ENCODE results near the gene PRKAG3. TPM values are rescaled to one million over a fixed set of nuclear protein-coding genes. Genes with fewer than 3 reads are reported as not detected.

Gene PRKAG3
- total and polyA plus RNA-seq, 7 experiments from 2014 or later = not detected

- H3K4me3 ChIP-seq (ENCODE audit: low read length) = no peak overlapping the region
- H3K36me3 ChIP-seq (ENCODE audit: control insufficient read depth in 2 of 3, insufficient read depth in 3 of 3, low read length in 3 of 3) = no peaks in the 10 kb centered on the region
- H3K27ac ChIP-seq (ENCODE audit: low read depth, low read length) = no peak overlapping the region
- Mint-ChIP-seq H3K27me3 (peaks cover 21 to 58% (median 28%) of the 10 kb centered on the region in 5 donors), H3K4me1 (peaks cover 0 to 12% (median 0%) of the 10 kb centered on the region in 7 donors), H3K36me3 (peaks cover 0 to 6% (median 2%) of the 10 kb centered on the region in 5 donors), H3K9me3 (peaks cover 0 to 14% (median 9%) of the 10 kb centered on the region in 11 donors), H3K4me3 (no peak overlapping the region), H3K27ac (no peak overlapping the region)
- no peaks in the 10 kb centered on the region for H3K27me3 ChIP-seq (ENCODE audit: control insufficient read depth in 2 of 2, insufficient read depth in 2 of 2, low read length in 2 of 2)
- ChIA-PET CTCF (no interaction called here), POLR2A (no interaction called here)
- intact Hi-C loops (cut with micrococcal nuclease) = no loop called here
- peaks cover 0 to 13% of the 10 kb centered on the region in 2 donors for H3K4me1 ChIP-seq (ENCODE audit: control insufficient read depth in 2 of 2, insufficient read depth in 2 of 2, low read length in 2 of 2)
- ATAC-seq (no peak), DNase-seq (no peak)
- no peaks in the 10 kb centered on the region for H3K9me3 ChIP-seq (ENCODE audit: control insufficient read depth in 2 of 3, low read length in 3 of 3)
Observed at GRCh38 chr2:218799990-218800389, 31.6 kb downstream of the PRKAG3 start.

- H3K27ac Mint-ChIP-seq = no peak overlapping the region
- H3K4me3 Mint-ChIP-seq = no peak overlapping the region
- ATAC-seq (no peak), DNase-seq (no peak)
- CTCF ChIA-PET = no interaction called here
- H3K36me3 Mint-ChIP-seq = no peaks in the 10 kb centered on the region
- intact Hi-C loops (cut with micrococcal nuclease) = no loop called here
- no peaks in the 10 kb centered on the region for H3K27me3 ChIP-seq (ENCODE audit: control insufficient read depth in 2 of 2, insufficient read depth in 2 of 2, low read length in 2 of 2)
- no peak overlapping the region for H3K27ac ChIP-seq (ENCODE audit: low read depth, low read length)
- H3K4me3 ChIP-seq (ENCODE audit: low read length) = no peak overlapping the region
- POLR2A ChIA-PET = no interaction called here
- peaks cover 18 to 55% (median 22%) of the 10 kb centered on the region in 5 donors for H3K27me3 Mint-ChIP-seq
- H3K4me1 ChIP-seq (ENCODE audit: control insufficient read depth in 2 of 2, insufficient read depth in 2 of 2, low read length in 2 of 2) = peaks cover 0 to 13% of the 10 kb centered on the region in 2 donors
- H3K9me3 ChIP-seq (ENCODE audit: control insufficient read depth in 2 of 3, low read length in 3 of 3) = no peaks in the 10 kb centered on the region
- peaks cover 0 to 4% (median under 1%) of the 10 kb centered on the region in 11 donors for H3K9me3 Mint-ChIP-seq
- H3K4me1 Mint-ChIP-seq = peaks cover 0 to 12% (median 0%) of the 10 kb centered on the region in 7 donors
- H3K36me3 ChIP-seq (ENCODE audit: control insufficient read depth in 2 of 3, insufficient read depth in 3 of 3, low read length in 3 of 3) = no peaks in the 10 kb centered on the region
Observed at GRCh38 chr2:218798767-218799504, 32.7 kb downstream of the PRKAG3 start.

- no peak for ATAC-seq
Observed at GRCh38 chr2:218796691-218797090, 34.9 kb downstream of the PRKAG3 start.

GRCh38 chr2:218792433-218792832, 39.2 kb downstream of the PRKAG3 start:
- no peaks in the 10 kb centered on the region for H3K4me1 Mint-ChIP-seq
- H3K27ac Mint-ChIP-seq = no peak overlapping the region
- no peak overlapping the region for H3K27ac ChIP-seq (ENCODE audit: low read depth, low read length)
- H3K27me3 Mint-ChIP-seq = peaks cover 17 to 50% (median 22%) of the 10 kb centered on the region in 5 donors
- H3K9me3 ChIP-seq (ENCODE audit: control insufficient read depth in 2 of 3, low read length in 3 of 3) = no peaks in the 10 kb centered on the region
- ATAC-seq (no peak), DNase-seq (no peak)
- CTCF ChIA-PET = no interaction called here
- H3K4me3 ChIP-seq (ENCODE audit: low read length) = no peak overlapping the region
- no peaks in the 10 kb centered on the region for H3K36me3 ChIP-seq (ENCODE audit: control insufficient read depth in 2 of 3, insufficient read depth in 3 of 3, low read length in 3 of 3)
- H3K4me1 ChIP-seq (ENCODE audit: control insufficient read depth in 2 of 2, insufficient read depth in 2 of 2, low read length in 2 of 2) = no peaks in the 10 kb centered on the region
- H3K9me3 Mint-ChIP-seq = peaks cover 0 to 5% (median 0%) of the 10 kb centered on the region in 11 donors
- no peaks in the 10 kb centered on the region for H3K27me3 ChIP-seq (ENCODE audit: control insufficient read depth in 2 of 2, insufficient read depth in 2 of 2, low read length in 2 of 2)
- POLR2A ChIA-PET = no interaction called here
- H3K4me3 Mint-ChIP-seq = no peak overlapping the region
- intact Hi-C loops (cut with micrococcal nuclease) = no loop called here
- H3K36me3 Mint-ChIP-seq = peaks cover 0 to 4% (median 0%) of the 10 kb centered on the region in 5 donors

More at GRCh38 chr2:218796691-218797090, 34.9 kb downstream of the PRKAG3 start:
- H3K9me3 Mint-ChIP-seq = no peaks in the 10 kb centered on the region
- Histone ChIP-seq H3K4me3 (ENCODE audit: low read length) (no peak overlapping the region), H3K9me3 (ENCODE audit: control insufficient read depth in 2 of 3, low read length in 3 of 3) (no peaks in the 10 kb centered on the region), H3K27me3 (ENCODE audit: control insufficient read depth in 2 of 2, insufficient read depth in 2 of 2, low read length in 2 of 2) (no peaks in the 10 kb centered on the region), H3K4me1 (ENCODE audit: control insufficient read depth in 2 of 2, insufficient read depth in 2 of 2, low read length in 2 of 2) (no peaks in the 10 kb centered on the region), H3K36me3 (ENCODE audit: control insufficient read depth in 2 of 3, insufficient read depth in 3 of 3, low read length in 3 of 3) (no peaks in the 10 kb centered on the region), H3K27ac (ENCODE audit: low read depth, low read length) (no peak overlapping the region)
- CTCF ChIA-PET = no interaction called here
- no peak overlapping the region for H3K4me3 Mint-ChIP-seq
- POLR2A ChIA-PET = no interaction called here
- no peaks in the 10 kb centered on the region for H3K4me1 Mint-ChIP-seq
- H3K27me3 Mint-ChIP-seq = peaks cover 17 to 59% (median 22%) of the 10 kb centered on the region in 5 donors
- H3K27ac Mint-ChIP-seq = no peak overlapping the region
- no peak for DNase-seq
- H3K36me3 Mint-ChIP-seq = no peaks in the 10 kb centered on the region
- intact Hi-C loops (cut with micrococcal nuclease) = no loop called here

- H3K4me3 ChIP-seq (ENCODE audit: low read length) = no peak overlapping the region
- DNase-seq (no peak), ATAC-seq (no peak)
- H3K27me3 Mint-ChIP-seq = peaks cover 22 to 51% (median 42%) of the 10 kb centered on the region in 5 donors
- POLR2A ChIA-PET = no interaction called here
- no peak overlapping the region for H3K27ac Mint-ChIP-seq
- H3K9me3 Mint-ChIP-seq = peaks cover 0 to 6% (median 0%) of the 10 kb centered on the region in 11 donors
- no peaks in the 10 kb centered on the region for H3K4me1 Mint-ChIP-seq
- no peaks in the 10 kb centered on the region for H3K27me3 ChIP-seq (ENCODE audit: control insufficient read depth in 2 of 2, insufficient read depth in 2 of 2, low read length in 2 of 2)
- H3K4me1 ChIP-seq (ENCODE audit: control insufficient read depth in 2 of 2, insufficient read depth in 2 of 2, low read length in 2 of 2) = no peaks in the 10 kb centered on the region
- peaks cover 0 to 4% (median 0%) of the 10 kb centered on the region in 5 donors for H3K36me3 Mint-ChIP-seq
- H3K27ac ChIP-seq (ENCODE audit: low read depth, low read length) = no peak overlapping the region
- H3K9me3 ChIP-seq (ENCODE audit: control insufficient read depth in 2 of 3, low read length in 3 of 3) = no peaks in the 10 kb centered on the region
- intact Hi-C loops (cut with micrococcal nuclease) = no loop called here
- no peak overlapping the region for H3K4me3 Mint-ChIP-seq
- CTCF ChIA-PET = interaction anchor here (0.7 kb wide), 1 partner anchor 177 kb away, joined by 3 read pairs; no protein-coding TSS in a partner anchor
- H3K36me3 ChIP-seq (ENCODE audit: control insufficient read depth in 2 of 3, insufficient read depth in 3 of 3, low read length in 3 of 3) = no peaks in the 10 kb centered on the region
Observed at GRCh38 chr2:218788529-218789255, 42.9 kb downstream of the PRKAG3 start.

GRCh38 chr2:218786133-218786532, 45.5 kb downstream of the PRKAG3 start:
- Mint-ChIP-seq H3K4me1 (peaks cover 0 to 9% (median 4%) of the 10 kb centered on the region in 7 donors), H3K4me3 (no peak overlapping the region), H3K27me3 (peaks cover 33 to 64% (median 58%) of the 10 kb centered on the region in 5 donors), H3K36me3 (peaks cover 0 to 8% (median 4%) of the 10 kb centered on the region in 5 donors), H3K27ac (no peak overlapping the region), H3K9me3 (peaks cover 0 to 7% (median 0%) of the 10 kb centered on the region in 11 donors)
- H3K9me3 ChIP-seq (ENCODE audit: control insufficient read depth in 2 of 3, low read length in 3 of 3) = no peaks in the 10 kb centered on the region
- ATAC-seq = no peak
- no peaks in the 10 kb centered on the region for H3K36me3 ChIP-seq (ENCODE audit: control insufficient read depth in 2 of 3, insufficient read depth in 3 of 3, low read length in 3 of 3)
- CTCF ChIA-PET = no interaction called here
- no peaks in the 10 kb centered on the region for H3K27me3 ChIP-seq (ENCODE audit: control insufficient read depth in 2 of 2, insufficient read depth in 2 of 2, low read length in 2 of 2)
- POLR2A ChIA-PET = no interaction called here
- intact Hi-C loops (cut with micrococcal nuclease) = no loop called here
- no peak overlapping the region for H3K4me3 ChIP-seq (ENCODE audit: low read length)
- H3K27ac ChIP-seq (ENCODE audit: low read depth, low read length) = no peak overlapping the region
- peaks cover 0 to 1% of the 10 kb centered on the region in 2 donors for H3K4me1 ChIP-seq (ENCODE audit: control insufficient read depth in 2 of 2, insufficient read depth in 2 of 2, low read length in 2 of 2)
- no peak for DNase-seq

Measured in naive thymus-derived CD4-positive, alpha-beta T cell (primary cell).